GM23248 (cell line): Measurements from ENCODE around the gene HOOK2. TPM values are rescaled to one million over a fixed set of nuclear protein-coding genes. Genes with fewer than 3 reads are reported as not detected.
"Not testable (repeated sequence)": the region's sequence is repeated elsewhere in the genome, so short reads cannot be mapped to it uniquely, and the experiment has no call there.

Experiments used
- DNase-seq: peaks from one replicate; pipeline ENCODE4 v3.0.0-alpha.2; 2015
- H2AFZ ChIP-seq: fragments of 200-600 bp; sonication (generic); 2 replicates; pipeline ENCODE4 v1.6.1; 2016; ENCODE audit warnings: antibody characterized with exemption
- H3F3A ChIP-seq: fragments of 200-600 bp; sonication (generic); 2 replicates; pipeline ENCODE4 v1.6.1; 2016; ENCODE audit warnings: mild to moderate bottlenecking, antibody characterized with exemption, mixed run types; ENCODE audit not compliant: insufficient read depth
- H3K27ac ChIP-seq: fragments of 200-600 bp; sonication (generic); 2 replicates; pipeline ENCODE4 v1.5.1; 2016; ENCODE audit warnings: mild to moderate bottlenecking
- H3K27me3 ChIP-seq: fragments of 200-600 bp; sonication (generic); replicated peaks from 2 replicates; pipeline ENCODE4 v1.6.1; 2016; ENCODE audit warnings: mild to moderate bottlenecking; ENCODE audit not compliant: insufficient read depth
- H3K36me3 ChIP-seq: fragments of 200-600 bp; sonication (generic); 2 replicates; pipeline ENCODE4 v1.6.1; 2016; ENCODE audit warnings: low read depth, mild to moderate bottlenecking
- H3K4me1 ChIP-seq: fragments of 200-600 bp; sonication (generic); 2 replicates; pipeline ENCODE4 v1.6.1; 2016; ENCODE audit warnings: mild to moderate bottlenecking; ENCODE audit not compliant: insufficient read depth
- H3K4me2 ChIP-seq: fragments of 200-600 bp; sonication (generic); one replicate; pipeline ENCODE4 v1.6.1; 2016; ENCODE audit warnings: mild to moderate bottlenecking; ENCODE audit not compliant: unreplicated experiment
- H3K4me3 ChIP-seq: fragments of 200-600 bp; sonication (generic); 2 replicates; pipeline ENCODE4 v1.5.1; 2016; ENCODE audit warnings: mild to moderate bottlenecking
- H3K79me2 ChIP-seq: fragments of 200-600 bp; sonication (generic); 2 replicates; pipeline ENCODE4 v1.6.1; 2016; ENCODE audit warnings: mild to moderate bottlenecking; ENCODE audit not compliant: insufficient read depth
- H3K9ac ChIP-seq: fragments of 200-600 bp; sonication (generic); 2 replicates; pipeline ENCODE4 v1.6.1; 2016; ENCODE audit warnings: mild to moderate bottlenecking
- H3K9me2 ChIP-seq: fragments of 200-600 bp; sonication (generic); 2 replicates; pipeline ENCODE4 v1.6.1; 2016; ENCODE audit warnings: mixed run types, mild to moderate bottlenecking, moderate library complexity; ENCODE audit not compliant: insufficient read depth
- H3K9me3 ChIP-seq: fragments of 200-600 bp; sonication (generic); one replicate; pipeline ENCODE4 v1.6.1; 2017; ENCODE audit warnings: low read depth
- H4K20me1 ChIP-seq: fragments of 200-600 bp; sonication (generic); 2 replicates; pipeline ENCODE4 v1.6.0; 2016; ENCODE audit not compliant: insufficient read depth
- EZH2 ChIP-seq: fragments of 200-600 bp; sonication (generic); IDR thresholded peaks from 2 replicates; pipeline ENCODE4 v1.6.1; 2018; ENCODE audit warnings: antibody characterized with exemption, mild to moderate bottlenecking; ENCODE audit not compliant: insufficient read depth, poor library complexity, severe bottlenecking
- EZH2phosphoT487 ChIP-seq: fragments of 200-600 bp; sonication (generic); IDR thresholded peaks from 2 replicates; pipeline ENCODE4 v1.6.1; 2018; ENCODE audit warnings: antibody characterized with exemption, moderate library complexity, mild to moderate bottlenecking, low read depth; ENCODE audit not compliant: insufficient read depth
- WGBS, 2 experiments: methylation state at CpG; one replicate each; pipeline ENCODE4 v1.1.6; 2015 to 2017; ENCODE audit warnings: low lambda C conversion rate in 2 of 2, low coverage in 1 of 2; ENCODE audit errors: missing lambda C conversion rate in 2 of 2; 5-methylcytosine and 5-hydroxymethylcytosine counted together
- in situ Hi-C: fragments of 300-500 bp; cut with MboI; formaldehyde crosslinking; loops from 2 replicates; pipeline ENCODE4 v1.15.0; 2020
- polyA plus RNA-seq: library from polyadenylated mRNA; unstranded; fragments of >200 nt; fragmentation: Nextera tagmentation; extraction: Ambion mirVana; gene quantifications from 2 replicates; pipeline ENCODE4 v1.2.1, GENCODE V29; 2016
- total RNA-seq: library from RNA; depleted of rRNA; stranded (reverse); fragments of >200 nt; shearing (Covaris generic); gene quantifications from 2 replicates; pipeline ENCODE4 v1.2.3, GENCODE V29; 2014; rRNA removed

Gene HOOK2
- total RNA-seq (17.1 TPM in 2 replicates), polyA plus RNA-seq (11.8 and 12.4 TPM in 2 replicates)

- Histone ChIP-seq H3K36me3 (no peaks in the 10 kb centered on the region), H3K27me3 (no peaks in the 10 kb centered on the region), H3K79me2 (no peaks in the 10 kb centered on the region), H3K4me2 (peak within 1 kb of the TSS; percentile 71), H3F3A (peaks cover 30% of the 10 kb centered on the region), H3K9me2 (no peaks in the 10 kb centered on the region), H3K4me3 (peak within 1 kb of the TSS; percentile 78), H2AFZ (peak within 1 kb of the TSS; percentile 84), H4K20me1 (no peaks in the 10 kb centered on the region), H3K4me1 (peaks cover 17% of the 10 kb centered on the region), H3K9ac (peak within 1 kb of the TSS; percentile 79), H3K9me3 (no peaks in the 10 kb centered on the region), H3K27ac (peak within 1 kb of the TSS; percentile 47)
- WGBS, 2 experiments, result 20 to 21% methylated on average over 47 to 48 of the region's 58 CpGs
- TF ChIP-seq EZH2 (no peak), EZH2phosphoT487 (no peak)
- DNase-seq, result no peak
- in situ Hi-C loops, result no loop called here
Observed at GRCh38 chr19:12774588-12775555, at the start of gene HOOK2. Gene HOOK2, minus strand, starts transcription at chr19:12775552. Its CDS starts 103 bp downstream, at chr19:12775449.

GRCh38 chr19:12821761-12822160, 46.4 kb upstream of the HOOK2 start:
- Histone ChIP-seq H3K27ac (no peak overlapping the region), H4K20me1 (no peaks in the 10 kb centered on the region), H3K9me2 (no peaks in the 10 kb centered on the region), H2AFZ (no peak overlapping the region), H3K27me3 (no peaks in the 10 kb centered on the region), H3K9ac (no peak overlapping the region), H3F3A (no peaks in the 10 kb centered on the region), H3K4me3 (no peak overlapping the region), H3K4me1 (no peaks in the 10 kb centered on the region), H3K4me2 (no peak overlapping the region), H3K9me3 (no peaks in the 10 kb centered on the region), H3K36me3 (no peaks in the 10 kb centered on the region), H3K79me2 (no peaks in the 10 kb centered on the region)
- WGBS, 2 experiments, result 76 to 86% methylated on average over 2 of the region's 2 CpGs
- no peak for TF ChIP-seq EZH2
- TF ChIP-seq EZH2phosphoT487, result no peak
- in situ Hi-C loops, result no loop called here
- peak; percentile 43 for DNase-seq

GRCh38 chr19:12817810-12818209, 42.5 kb upstream of the HOOK2 start:
- H3K36me3 ChIP-seq, H3K79me2 ChIP-seq, in situ Hi-C loops, H4K20me1 ChIP-seq, H3K4me1 ChIP-seq, H3K27ac ChIP-seq, DNase-seq, H3K27me3 ChIP-seq, H2AFZ ChIP-seq, H3K4me2 ChIP-seq, H3F3A ChIP-seq, H3K4me3 ChIP-seq, H3K9me2 ChIP-seq, H3K9me3 ChIP-seq, H3K9ac ChIP-seq: not testable (repeated sequence)
- 75 to 87% methylated on average over 4 to 11 of the region's 11 CpGs for WGBS, 2 experiments

GRCh38 chr19:12817188-12817587, 41.8 kb upstream of the HOOK2 start:
- H2AFZ ChIP-seq, H3K27ac ChIP-seq, H3K9ac ChIP-seq, H3K79me2 ChIP-seq, H4K20me1 ChIP-seq, H3K36me3 ChIP-seq, in situ Hi-C loops, H3K9me2 ChIP-seq, H3K9me3 ChIP-seq, H3K27me3 ChIP-seq, H3F3A ChIP-seq, H3K4me1 ChIP-seq, DNase-seq, H3K4me2 ChIP-seq, H3K4me3 ChIP-seq: not testable (repeated sequence)
- WGBS, 2 experiments, result 88 to 89% methylated on average over 6 of the region's 6 CpGs
